Omental fat pad (tissue), 4 donors: ENCODE results near the gene SLC5A8. TPM values are rescaled to one million over a fixed set of nuclear protein-coding genes. Genes with fewer than 3 reads are reported as not detected.

Experiments
- ATAC-seq: fragments of 150-250 bp; one replicate; pipeline ENCODE4 v1.9.1; 2016; ENCODE audit warnings: mild to moderate bottlenecking, moderate library complexity; ENCODE audit not compliant: low FRiP score
- DNase-seq: peaks from one replicate; pipeline ENCODE4 v3.0.0-alpha.2; 2019; ENCODE audit warnings: low spot score
- CTCF ChIP-seq, 3 donors: fragments of 450-650 bp; IDR thresholded peaks; one replicate each; pipeline ENCODE4 v1.5.1; 2016 to 2017; ENCODE audit warnings: antibody characterized with exemption in 3 of 3, mild to moderate bottlenecking in 3 of 3, moderate library complexity in 2 of 3
- total RNA-seq, 4 donors: library from RNA; depleted of rRNA; stranded (reverse); fragments of >200 nt; gene quantifications; one replicate each; pipeline ENCODE4 v1.1.0, GENCODE V29; 2016

Gene SLC5A8
- total RNA-seq, 4 donors from 2014 or later: 0.12 TPM; not detected in 3

GRCh38 chr12:101117842-101118241 lies 92.2 kb downstream of the SLC5A8 start:
- DNase-seq (no peak), ATAC-seq (no peak)
- no peak for TF ChIP-seq CTCF (IDR thresholded peaks at IDR 0.05)

- no peak for ATAC-seq
- DNase-seq: no peak
- TF ChIP-seq CTCF (IDR thresholded peaks at IDR 0.05): no peak
Observed at GRCh38 chr12:101116911-101117310, 93.1 kb downstream of the SLC5A8 start.

- TF ChIP-seq CTCF (IDR thresholded peaks at IDR 0.05): no peak
- DNase-seq (no peak), ATAC-seq (no peak)
Observed at GRCh38 chr12:101115326-101115725, 94.7 kb downstream of the SLC5A8 start.

GRCh38 chr12:101111441-101111840 lies 98.6 kb downstream of the SLC5A8 start:
- no peak for ATAC-seq
- TF ChIP-seq CTCF (IDR thresholded peaks at IDR 0.05): no peak
- DNase-seq: no peak

- DNase-seq (no peak), ATAC-seq (no peak)
- no peak for TF ChIP-seq CTCF (IDR thresholded peaks at IDR 0.05)
Observed at GRCh38 chr12:101110866-101111265, 99.2 kb downstream of the SLC5A8 start.

GRCh38 chr12:101108130-101108529 lies 101.9 kb downstream of the SLC5A8 start:
- DNase-seq (no peak), ATAC-seq (no peak)
- no peak for TF ChIP-seq CTCF (IDR thresholded peaks at IDR 0.05)

GRCh38 chr12:101107032-101107763 lies 102.8 kb downstream of the SLC5A8 start:
- DNase-seq: no peak

More at GRCh38 chr12:101107032-101107763, 102.8 kb downstream of the SLC5A8 start:
- no peak for TF ChIP-seq CTCF (IDR thresholded peaks at IDR 0.05)
- ATAC-seq: no peak
